GM19468 (cell line): ENCODE measurements around the gene MTREX.

ENCODE experiments used
- ATAC-seq: cut with Tn5 transposase; IDR thresholded peaks from one replicate; pipeline ENCODE4 v1.9.1; 2021; ENCODE audit warnings: mild to moderate bottlenecking, moderate library complexity, moderate number of reproducible peaks; ENCODE audit not compliant: unreplicated experiment; ENCODE audit errors: extremely low read depth

MTREX gene

DNA sequence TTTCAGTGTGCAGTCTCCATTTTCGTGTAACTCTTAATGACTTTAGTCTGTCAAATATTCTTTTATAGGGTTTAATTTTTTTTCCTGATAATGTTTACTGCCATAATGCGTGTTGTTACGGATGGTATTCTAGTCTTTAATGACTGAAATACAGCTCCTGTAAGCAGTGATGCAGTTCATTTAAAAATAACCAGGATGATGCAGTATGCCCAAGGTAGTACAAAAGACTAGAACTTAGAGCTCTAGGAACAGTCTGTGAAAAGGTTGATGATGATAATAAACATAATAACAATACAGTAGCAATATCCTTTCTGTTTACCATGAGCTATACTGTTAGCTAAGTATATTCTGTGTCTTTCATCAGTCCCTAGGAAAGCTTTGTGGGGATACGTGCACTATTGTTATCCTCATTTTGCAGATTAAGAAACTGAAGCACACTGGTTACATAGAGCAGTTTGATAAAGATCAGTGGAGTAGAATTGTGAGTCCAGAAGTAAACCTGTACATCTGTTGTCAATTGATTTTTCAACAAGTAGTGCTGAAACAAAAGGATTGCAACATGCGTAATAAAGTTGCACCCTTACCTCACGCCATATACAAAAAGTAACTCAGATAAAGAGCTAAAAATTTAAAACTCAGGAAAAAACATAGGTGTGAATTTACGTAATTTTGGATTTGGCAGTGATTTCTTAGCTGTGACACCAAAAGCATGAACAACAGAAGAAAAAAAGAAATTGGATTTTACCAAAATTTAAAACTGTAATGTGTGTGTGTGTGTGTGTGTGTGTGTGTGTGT, 64.5 kb downstream of the MTREX start:
- ATAC-seq: no peak

DNA sequence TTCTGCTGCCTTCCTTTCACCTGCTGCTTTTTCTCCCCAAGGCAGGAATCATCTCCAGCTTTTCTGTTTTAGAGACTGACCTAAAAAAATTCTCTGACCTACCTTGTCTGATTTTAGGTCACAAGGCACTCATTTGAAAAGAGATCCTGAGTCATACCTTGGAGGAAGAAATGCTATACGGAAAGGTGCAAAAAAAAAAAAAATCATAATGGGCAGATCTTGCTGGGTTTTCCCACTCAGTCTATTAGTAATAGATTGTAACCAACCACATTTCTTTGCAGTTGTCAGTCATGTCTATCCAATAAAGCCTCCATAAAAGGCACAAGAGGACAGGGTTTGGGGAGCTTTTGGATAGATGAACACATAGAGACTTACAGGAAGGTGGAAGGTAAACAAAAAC, 70.0 kb downstream of the MTREX start:
- no peak for ATAC-seq

DNA sequence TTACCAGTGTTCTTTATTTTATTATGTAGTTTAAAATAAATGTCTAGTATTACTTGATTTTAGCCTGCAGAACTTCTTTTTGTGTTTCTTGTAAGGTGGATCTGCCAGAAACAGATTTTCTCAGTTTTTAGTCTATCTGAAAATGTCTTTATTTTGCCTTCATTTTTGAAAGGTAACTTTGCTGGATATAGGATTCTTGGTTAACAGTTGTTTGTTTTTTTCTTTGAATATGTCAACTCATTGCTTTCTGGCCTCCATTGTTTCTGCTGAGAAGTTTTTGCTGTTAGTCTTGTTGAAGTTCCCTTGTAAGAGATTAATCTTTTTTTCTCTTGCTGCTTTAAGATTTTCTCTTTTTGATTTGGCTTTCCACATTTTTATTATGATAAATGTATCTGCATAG, 75.5 kb downstream of the MTREX start:
- ATAC-seq: no peak

DNA sequence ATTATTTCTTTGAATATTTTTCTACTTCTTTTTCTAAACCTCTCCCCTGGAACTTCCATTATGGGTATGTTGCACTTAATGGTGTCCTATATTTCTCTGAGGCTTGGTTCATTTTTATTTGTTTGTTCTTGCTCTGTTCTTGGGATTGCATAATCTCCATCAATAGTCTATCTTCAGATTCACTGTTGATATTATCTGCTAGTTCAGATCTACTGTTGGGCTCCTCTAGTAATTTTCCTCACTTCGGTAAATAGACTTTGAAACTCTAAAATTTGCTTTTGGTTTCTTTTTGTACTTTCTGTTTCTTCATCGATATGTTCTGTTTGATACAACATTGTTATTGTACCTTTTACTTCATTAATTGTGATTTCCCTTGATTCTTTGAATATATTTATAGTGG, 76.3 kb downstream of the MTREX start:
- ATAC-seq: no peak

DNA sequence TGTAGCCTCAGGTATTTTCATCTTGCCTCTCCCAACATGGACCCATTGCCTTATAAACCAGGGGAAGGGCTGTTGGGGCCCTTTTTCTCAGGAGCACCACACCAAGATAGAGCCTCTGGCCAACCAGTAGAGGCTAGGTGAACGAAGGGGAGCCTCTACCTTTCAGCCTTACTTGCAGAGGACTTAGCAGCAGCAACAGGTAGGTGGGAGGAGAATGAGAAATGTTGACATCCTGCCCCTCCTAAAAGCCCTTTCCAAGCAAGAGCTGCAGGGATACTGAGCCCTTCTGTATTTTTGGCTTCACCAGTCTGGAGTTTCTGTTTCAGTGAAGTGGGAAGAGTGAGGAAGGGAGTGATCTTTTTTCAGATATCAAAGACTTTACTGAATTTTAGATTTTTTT, 77.4 kb downstream of the MTREX start:
- no peak for ATAC-seq

DNA sequence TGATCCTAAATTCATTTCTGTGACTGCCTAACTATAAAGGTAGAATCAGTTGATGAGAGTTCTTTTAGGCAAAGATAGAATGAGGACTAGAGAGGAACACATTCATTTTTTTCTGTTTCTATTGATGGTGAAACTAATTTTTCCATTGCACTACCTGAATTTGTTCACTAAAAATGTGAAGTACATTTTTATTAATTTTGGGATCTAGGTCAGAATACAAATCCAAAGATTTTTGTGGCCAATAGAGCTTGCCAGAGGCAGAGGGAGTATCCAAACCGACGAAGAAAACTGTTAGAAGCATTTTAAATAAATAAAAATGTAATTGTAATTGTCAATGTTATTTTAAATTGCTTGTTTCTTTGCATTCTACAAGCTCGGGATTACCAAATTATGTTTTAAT, 78.1 kb downstream of the MTREX start:
- no peak for ATAC-seq

DNA sequence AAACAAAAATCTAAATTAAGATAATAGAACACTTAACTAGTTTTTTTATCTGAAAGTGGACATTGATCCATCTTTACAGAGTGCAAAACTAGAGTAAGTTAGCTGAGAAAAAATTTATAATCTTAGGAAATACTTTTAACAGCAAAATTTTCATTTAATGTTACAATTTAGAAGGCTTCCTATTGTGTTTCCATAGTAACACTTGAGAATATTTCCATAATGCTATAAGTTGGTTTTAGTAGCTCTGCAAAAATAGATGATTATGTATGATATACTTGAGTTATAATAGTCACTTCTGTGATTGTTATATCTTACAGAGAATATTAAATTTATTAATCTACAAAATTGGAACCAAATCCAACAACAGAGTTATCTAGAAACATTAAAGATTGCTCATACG, 78.6 kb downstream of the MTREX start:
- no peak for ATAC-seq

DNA sequence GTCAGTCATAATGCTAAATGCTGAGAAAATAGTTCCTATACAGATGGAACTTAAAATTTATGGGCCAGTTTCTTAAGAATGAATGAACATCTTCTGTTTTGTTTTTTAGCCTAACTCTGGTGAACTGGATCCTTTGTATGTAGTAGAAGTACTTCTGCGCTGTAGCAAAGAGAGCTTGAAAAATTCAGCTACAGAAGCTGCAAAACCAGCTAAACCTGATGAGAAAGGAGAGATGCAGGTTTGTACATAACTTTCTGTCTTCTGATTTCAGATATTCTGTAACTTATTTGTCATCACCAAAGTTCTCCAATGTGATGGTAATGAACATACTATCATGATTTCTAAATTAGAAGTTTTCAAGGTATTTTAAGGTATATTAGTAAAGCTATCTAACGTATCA, 80.1 kb downstream of the MTREX start:
- ATAC-seq: no peak

DNA sequence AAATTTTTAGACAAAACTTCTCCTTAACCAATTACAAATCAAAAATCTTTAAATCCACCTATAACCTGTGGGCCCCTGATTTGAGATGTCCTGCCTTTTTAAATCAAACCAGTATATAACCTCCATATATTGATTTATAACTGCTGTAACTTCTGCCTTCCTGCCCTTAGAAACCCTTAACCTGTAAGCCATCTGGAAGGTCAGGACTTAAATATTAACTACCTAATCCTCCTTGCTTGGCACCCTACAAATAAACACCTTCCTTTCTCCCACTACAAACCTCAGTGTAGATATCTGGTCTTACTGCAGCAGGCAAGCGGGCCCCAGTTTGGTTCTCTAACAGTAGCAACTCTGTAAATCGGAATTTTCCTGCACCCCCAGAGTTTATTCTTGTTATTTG, 83.9 kb downstream of the MTREX start:
- ATAC-seq: no peak

DNA sequence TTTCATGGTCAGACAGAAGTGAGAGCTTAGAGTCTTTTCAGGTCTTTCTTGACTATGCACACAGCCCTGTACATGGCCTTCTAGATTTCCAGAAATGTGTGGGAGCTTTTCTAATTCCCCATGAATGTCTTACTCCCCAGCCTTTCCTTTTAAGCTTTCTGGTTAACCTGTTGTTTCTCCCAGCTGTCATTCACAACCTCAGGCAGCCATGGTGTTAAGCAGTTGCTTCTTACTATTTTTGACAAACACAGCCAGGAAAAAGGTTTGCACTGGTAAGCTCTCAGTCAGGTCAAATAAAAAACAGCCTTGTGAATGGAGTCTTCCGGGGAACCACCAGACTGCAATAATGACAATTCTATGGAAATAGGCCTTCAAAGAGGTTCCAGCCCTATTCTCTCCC, 84.9 kb downstream of the MTREX start:
- ATAC-seq: no peak

DNA sequence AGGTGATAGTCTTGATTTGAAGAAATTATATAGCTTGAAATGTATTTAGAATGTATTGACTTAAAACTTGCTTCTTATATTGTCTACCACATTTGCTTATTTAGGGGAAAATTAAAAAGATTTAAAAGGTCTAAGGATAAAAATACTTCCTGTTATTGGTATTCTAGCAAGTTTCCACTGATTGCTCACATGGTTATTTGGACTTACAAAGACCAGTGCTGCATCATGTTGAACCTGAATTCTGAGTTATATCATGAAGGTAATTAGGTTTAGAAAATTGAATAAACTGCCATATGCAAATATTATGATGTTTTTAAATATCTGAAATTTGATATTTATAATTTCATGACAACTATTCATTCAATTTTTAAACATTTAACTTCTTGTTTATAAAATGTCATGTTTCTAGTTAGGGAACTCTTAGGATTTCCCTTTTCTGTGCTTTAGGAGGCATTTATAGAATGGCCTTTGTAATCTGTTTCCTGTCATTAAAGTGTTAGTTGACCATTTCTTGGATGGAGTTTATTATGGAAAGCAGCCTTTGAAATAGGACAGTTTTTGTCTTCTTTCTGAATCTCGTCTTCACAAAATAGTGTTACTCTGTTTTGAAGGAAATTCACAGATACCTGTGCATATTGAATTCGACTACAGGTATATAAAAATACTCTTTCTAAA, 85.8 kb downstream of the MTREX start:
- no peak for ATAC-seq

DNA sequence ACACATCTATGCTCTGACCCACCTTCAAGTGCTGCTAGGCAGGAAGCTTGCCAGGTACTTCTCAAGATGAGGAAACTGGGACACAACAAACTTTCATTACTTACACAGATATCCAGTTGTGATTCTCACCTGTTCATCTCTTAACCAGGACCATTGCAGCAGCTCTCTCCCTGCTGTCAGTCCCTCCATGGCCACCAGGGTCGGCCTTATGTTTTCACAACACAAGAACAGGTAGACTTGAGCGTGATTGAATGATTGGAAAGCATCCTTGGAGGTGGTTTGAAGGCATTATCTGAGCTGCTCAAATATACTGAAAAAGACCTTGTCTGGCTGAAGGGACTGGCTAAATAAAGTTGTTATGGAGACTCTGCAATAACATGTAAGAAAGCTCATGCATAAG, 94.4 kb downstream of the MTREX start:
- no peak for ATAC-seq

DNA sequence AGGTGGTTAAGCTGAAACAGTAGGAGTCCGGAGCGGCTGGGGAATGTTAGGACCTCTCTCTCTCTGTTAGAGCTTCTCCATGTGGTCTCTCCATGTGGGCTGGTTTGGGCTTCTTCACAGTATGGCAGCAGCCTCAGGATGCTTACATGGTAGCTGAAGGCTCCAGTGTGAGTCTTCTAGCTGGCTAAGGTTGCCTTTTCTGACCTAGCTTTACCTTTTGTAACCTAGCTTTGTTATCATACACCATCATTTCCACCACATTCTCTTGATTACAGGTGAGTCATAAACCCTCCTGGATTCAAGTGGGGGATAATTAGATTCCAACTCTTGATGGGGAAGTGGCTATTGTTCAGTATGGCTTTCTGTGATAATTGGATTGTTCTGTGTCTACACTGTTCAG, 98.5 kb downstream of the MTREX start:
- no peak for ATAC-seq

DNA sequence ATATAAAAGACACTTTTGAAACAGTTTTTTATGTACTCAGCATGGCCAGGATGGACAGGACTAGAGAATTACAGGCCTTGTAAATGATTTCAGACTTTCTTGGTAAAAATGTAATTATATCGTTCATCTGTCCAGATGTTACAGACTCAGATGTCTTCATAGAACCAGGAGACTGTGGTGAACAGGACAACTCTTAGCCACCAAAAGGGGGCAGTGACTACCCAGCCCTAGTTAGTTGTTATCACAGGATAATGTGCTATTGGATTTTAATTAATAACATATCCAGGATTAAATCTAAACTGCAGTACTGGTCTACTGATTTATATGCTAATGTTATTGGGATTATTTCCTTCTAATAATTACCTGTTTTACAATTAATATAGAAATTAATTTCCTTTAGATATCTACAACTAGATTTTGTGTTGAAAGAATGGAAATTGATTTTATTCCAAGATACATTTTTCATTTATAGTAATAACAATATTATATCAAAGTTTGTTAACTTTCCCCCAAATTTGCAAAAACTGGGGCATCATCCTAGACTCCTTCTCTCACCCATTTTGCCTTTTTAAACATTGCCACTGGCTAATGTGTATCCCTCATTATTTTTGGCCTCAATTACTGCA, 99.4 kb downstream of the MTREX start:
- ATAC-seq: no peak

DNA sequence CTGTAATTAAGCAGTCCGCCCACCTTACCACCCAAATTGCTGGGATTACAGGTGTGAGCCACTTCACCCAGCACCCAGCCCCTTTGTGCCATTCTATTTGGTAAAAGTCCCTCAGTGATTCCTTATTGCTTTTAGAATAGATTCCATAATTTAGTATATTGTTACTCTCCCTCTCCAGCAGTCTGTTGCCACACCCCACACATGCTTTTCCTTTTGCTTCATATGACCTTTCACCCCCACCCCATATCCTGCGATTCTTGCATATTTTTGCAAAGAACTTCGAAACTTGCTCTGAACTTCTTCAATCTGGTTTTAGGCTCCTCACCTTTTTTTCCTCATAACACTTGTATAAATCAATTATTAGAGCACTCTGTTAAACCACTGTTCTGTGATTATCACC, 100.2 kb downstream of the MTREX start:
- ATAC-seq: no peak

DNA sequence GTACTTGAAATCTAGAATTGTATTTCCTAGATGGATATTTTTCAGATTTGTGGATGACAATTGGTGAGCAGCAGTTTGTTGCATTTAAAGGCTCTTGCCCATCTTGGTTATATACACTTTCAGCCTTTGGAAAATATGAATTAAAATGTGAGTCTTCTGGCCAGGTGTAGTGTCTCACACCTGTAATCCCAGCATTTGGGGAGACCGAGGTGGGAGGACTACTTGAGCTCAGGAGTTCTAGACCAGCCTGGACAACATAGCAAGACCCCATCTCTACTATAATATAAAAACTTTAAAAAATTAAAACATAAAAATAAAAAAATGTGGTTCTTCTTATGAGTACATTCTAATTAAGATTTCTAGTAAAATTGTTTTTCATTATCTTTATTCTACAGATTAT, 102.0 kb downstream of the MTREX start:
- ATAC-seq: no peak

DNA sequence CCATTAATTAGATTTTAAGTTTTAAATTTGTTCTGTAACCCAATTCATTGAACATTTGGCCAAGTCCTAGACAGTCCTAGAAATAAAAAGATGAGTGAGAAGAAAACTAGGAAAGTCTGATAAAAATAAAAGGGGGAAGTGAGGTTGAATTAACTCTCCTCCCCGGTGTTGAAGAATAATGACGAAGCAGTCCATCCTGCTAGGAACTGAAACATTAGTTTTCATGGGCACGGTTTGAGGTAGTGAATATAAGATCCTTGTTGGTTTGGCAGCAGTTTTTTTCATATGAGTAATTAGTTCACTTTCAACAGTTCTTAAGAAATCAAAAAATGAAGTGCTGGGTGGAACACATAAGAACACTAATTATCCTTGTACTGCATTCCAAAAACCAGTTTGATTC, 103.1 kb downstream of the MTREX start:
- no peak for ATAC-seq

DNA sequence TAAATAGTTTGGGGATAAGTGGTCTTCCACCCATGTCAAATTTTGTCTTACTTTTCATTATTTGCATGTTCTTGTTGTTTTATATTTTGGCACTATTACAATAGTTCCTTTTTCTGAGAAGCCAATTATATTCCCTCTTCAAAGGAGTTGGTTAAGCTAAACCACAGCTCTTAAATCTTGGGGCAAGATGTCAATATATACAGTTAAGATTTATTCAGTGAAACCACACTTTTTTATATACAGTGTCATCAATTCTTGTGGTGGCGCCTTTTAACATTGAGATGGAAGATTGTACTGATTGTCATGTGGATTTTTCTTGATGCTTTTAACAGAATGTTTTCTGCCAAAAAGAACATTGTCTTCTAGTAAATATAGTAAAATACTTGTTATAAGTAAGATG, 104.1 kb downstream of the MTREX start:
- ATAC-seq: no peak

DNA sequence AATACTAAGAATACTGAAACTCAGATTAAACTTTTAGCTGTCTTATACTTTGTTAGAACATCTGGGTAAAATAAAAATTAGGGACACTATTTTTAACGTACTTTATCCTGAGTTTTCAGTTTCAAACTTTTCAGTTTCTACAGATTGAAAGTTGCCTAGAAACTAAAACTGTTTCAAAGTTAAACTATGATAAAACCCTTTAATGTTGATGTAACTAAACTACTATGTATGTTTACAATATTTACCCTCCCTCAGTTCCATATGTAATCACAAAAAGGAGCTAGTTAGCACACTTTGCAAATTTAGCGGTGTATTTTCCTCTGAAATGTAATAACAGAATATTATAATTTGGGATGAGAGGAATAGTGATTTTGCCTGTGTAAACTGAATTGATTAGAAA, 105.9 kb downstream of the MTREX start:
- no peak for ATAC-seq

DNA sequence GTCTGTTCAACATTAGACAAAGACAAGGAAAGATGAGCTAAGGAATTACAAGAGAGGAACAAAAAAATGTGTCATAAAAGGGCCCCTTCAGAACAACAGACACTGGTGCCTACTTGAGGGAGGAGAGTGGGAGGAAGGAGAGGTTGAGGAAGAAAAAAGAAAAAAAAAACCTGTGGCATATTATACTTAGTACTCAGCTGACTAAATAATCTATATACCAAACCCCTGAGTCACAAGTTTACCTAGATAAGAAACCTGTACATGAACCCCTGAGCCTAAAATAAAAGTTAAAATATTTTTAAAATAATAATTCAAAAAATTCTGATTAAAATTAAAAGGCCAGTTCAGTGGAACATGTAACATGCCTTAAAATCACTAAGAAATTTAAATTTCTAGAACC, 107.3 kb downstream of the MTREX start:
- ATAC-seq: no peak

DNA sequence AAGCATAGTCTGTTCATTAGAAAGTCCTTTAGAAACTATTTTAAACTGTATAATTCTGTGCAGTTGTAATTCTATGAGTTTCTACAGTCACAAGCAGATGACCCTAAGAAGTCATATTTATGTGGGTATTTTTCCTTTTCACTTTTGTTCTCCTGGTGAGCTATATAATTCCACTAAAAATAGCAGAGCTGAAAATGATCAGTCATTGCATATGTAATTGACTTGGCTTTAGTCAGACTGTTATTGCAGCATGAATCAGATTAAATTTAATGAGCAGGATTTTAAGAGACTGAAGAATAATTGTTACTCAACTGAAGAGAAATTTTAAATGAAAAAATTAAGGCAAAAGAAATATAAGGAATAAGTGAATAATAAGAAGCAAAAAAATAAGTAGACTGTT, 108.5 kb downstream of the MTREX start:
- ATAC-seq: no peak
